ENCODE measurements around the gene ADAMTS6.
"Not testable (repeated sequence)": the region's sequence is repeated elsewhere in the genome, so short reads cannot be mapped to it uniquely, and the experiment has no call there.

The ADAMTS6 gene

GRCh38 chr5:65418661-65419060, 63.1 kb downstream of the ADAMTS6 start:
- H3K9ac ChIP-seq (ENCODE audit: low read depth, low read length): no peak overlapping the region
- H3K27ac ChIP-seq (ENCODE audit: low read depth, low read length): no peak overlapping the region
- peaks cover 27% of the 10 kb centered on the region for H3K9me3 ChIP-seq (ENCODE audit: insufficient read depth, low read depth, low read length)
- H3K4me1 ChIP-seq (ENCODE audit: insufficient read depth, low read length): no peaks in the 10 kb centered on the region
- WGBS: 91% methylated on average over 2 of the region's 2 CpGs
- H3K36me3 ChIP-seq (ENCODE audit: insufficient read depth, low read length): no peaks in the 10 kb centered on the region
- H3K27me3 ChIP-seq (ENCODE audit: insufficient read depth, low read length): no peaks in the 10 kb centered on the region
- H3K4me3 ChIP-seq (ENCODE audit: low read length): no peak overlapping the region

GRCh38 chr5:65413822-65414221, 67.9 kb downstream of the ADAMTS6 start:
- H3K9me3 ChIP-seq (ENCODE audit: insufficient read depth, low read depth, low read length): peaks cover 13% of the 10 kb centered on the region; the same call in 1 of the 2 replicates
- WGBS: 86% methylated on average over 2 of the region's 2 CpGs
- no peaks in the 10 kb centered on the region for H3K4me1 ChIP-seq (ENCODE audit: insufficient read depth, low read length)
- no peak overlapping the region for H3K4me3 ChIP-seq (ENCODE audit: low read length)
- H3K36me3 ChIP-seq (ENCODE audit: insufficient read depth, low read length): no peaks in the 10 kb centered on the region
- H3K27me3 ChIP-seq (ENCODE audit: insufficient read depth, low read length): no peaks in the 10 kb centered on the region
- no peak overlapping the region for H3K27ac ChIP-seq (ENCODE audit: low read depth, low read length)
- H3K9ac ChIP-seq (ENCODE audit: low read depth, low read length): no peak overlapping the region

- 83% methylated on average over 2 of the region's 2 CpGs for WGBS
- Histone ChIP-seq H3K9ac (ENCODE audit: low read depth, low read length) (no peak overlapping the region), H3K36me3 (ENCODE audit: insufficient read depth, low read length) (no peaks in the 10 kb centered on the region), H3K27me3 (ENCODE audit: insufficient read depth, low read length) (no peaks in the 10 kb centered on the region), H3K27ac (ENCODE audit: low read depth, low read length) (no peak overlapping the region), H3K4me3 (ENCODE audit: low read length) (no peak overlapping the region), H3K9me3 (ENCODE audit: insufficient read depth, low read depth, low read length) (peaks cover 9% of the 10 kb centered on the region; the same call in 1 of the 2 replicates), H3K4me1 (ENCODE audit: insufficient read depth, low read length) (no peaks in the 10 kb centered on the region)
These were observed 68.9 kb downstream of the ADAMTS6 start for GRCh38 chr5:65412842-65413241.

- no peaks in the 10 kb centered on the region for H3K36me3 ChIP-seq (ENCODE audit: insufficient read depth, low read length)
- no peak overlapping the region for H3K4me3 ChIP-seq (ENCODE audit: low read length)
- H3K4me1 ChIP-seq (ENCODE audit: insufficient read depth, low read length): no peaks in the 10 kb centered on the region
- WGBS: 88% methylated on average over 2 of the region's 2 CpGs
- no peak overlapping the region for H3K27ac ChIP-seq (ENCODE audit: low read depth, low read length)
- no peaks in the 10 kb centered on the region for H3K9me3 ChIP-seq (ENCODE audit: insufficient read depth, low read depth, low read length)
- no peak overlapping the region for H3K9ac ChIP-seq (ENCODE audit: low read depth, low read length)
- H3K27me3 ChIP-seq (ENCODE audit: insufficient read depth, low read length): no peaks in the 10 kb centered on the region
These were observed 70.4 kb downstream of the ADAMTS6 start for GRCh38 chr5:65411356-65411755.

- H3K4me3 ChIP-seq (ENCODE audit: low read length): no peak overlapping the region
- H3K9me3 ChIP-seq (ENCODE audit: insufficient read depth, low read depth, low read length): no peaks in the 10 kb centered on the region
- WGBS: 93% methylated on average over 2 of the region's 2 CpGs
- H3K9ac ChIP-seq (ENCODE audit: low read depth, low read length): no peak overlapping the region
- H3K36me3 ChIP-seq (ENCODE audit: insufficient read depth, low read length): no peaks in the 10 kb centered on the region
- H3K27me3 ChIP-seq (ENCODE audit: insufficient read depth, low read length): no peaks in the 10 kb centered on the region
- no peak overlapping the region for H3K27ac ChIP-seq (ENCODE audit: low read depth, low read length)
- 0 out of 2 replicates have a peak, but pooled peaks cover 3% of the 10 kb centered on the region for H3K4me1 ChIP-seq (ENCODE audit: insufficient read depth, low read length)
These were observed 86.1 kb downstream of the ADAMTS6 start for GRCh38 chr5:65395526-65396155.

GRCh38 chr5:65394087-65394486, 87.6 kb downstream of the ADAMTS6 start:
- H3K27me3 ChIP-seq (ENCODE audit: insufficient read depth, low read length): no peaks in the 10 kb centered on the region
- no peak overlapping the region for H3K27ac ChIP-seq (ENCODE audit: low read depth, low read length)
- H3K36me3 ChIP-seq (ENCODE audit: insufficient read depth, low read length): no peaks in the 10 kb centered on the region
- no peaks in the 10 kb centered on the region for H3K9me3 ChIP-seq (ENCODE audit: insufficient read depth, low read depth, low read length)
- no peak overlapping the region for H3K9ac ChIP-seq (ENCODE audit: low read depth, low read length)
- H3K4me3 ChIP-seq (ENCODE audit: low read length): no peak overlapping the region
- WGBS: 86% methylated on average over 2 of the region's 2 CpGs
- H3K4me1 ChIP-seq (ENCODE audit: insufficient read depth, low read length): 0 out of 2 replicates have a peak, but pooled peaks cover 3% of the 10 kb centered on the region

DNA sequence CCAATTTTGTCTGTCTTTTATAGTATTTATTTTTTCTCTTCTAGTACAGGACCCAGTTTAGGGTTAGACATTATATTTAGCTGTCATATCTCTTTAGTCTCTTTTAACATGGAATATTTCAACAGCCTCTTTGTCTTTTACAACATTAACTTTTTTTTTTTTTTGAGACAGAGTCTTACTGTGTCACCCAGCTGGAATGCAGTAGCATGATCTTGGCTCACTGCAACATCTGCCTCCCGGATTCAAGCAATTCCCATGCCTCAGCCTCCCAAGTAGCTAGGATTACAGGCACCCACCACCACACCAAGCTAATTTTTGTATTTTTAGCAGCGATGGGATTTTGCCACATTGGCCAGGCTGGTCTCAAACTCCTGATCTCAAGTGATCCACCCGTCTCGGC, 90.1 kb downstream of the ADAMTS6 start:
- no peaks in the 10 kb centered on the region for H3K9me3 ChIP-seq (ENCODE audit: insufficient read depth, low read depth, low read length)
- 0 out of 2 replicates have a peak, but pooled peaks cover 3% of the 10 kb centered on the region for H3K4me1 ChIP-seq (ENCODE audit: insufficient read depth, low read length)
- no peaks in the 10 kb centered on the region for H3K36me3 ChIP-seq (ENCODE audit: insufficient read depth, low read length)
- no peak overlapping the region for H3K4me3 ChIP-seq (ENCODE audit: low read length)
- H3K9ac ChIP-seq (ENCODE audit: low read depth, low read length): no peak overlapping the region
- H3K27me3 ChIP-seq (ENCODE audit: insufficient read depth, low read length): no peaks in the 10 kb centered on the region
- no peak overlapping the region for H3K27ac ChIP-seq (ENCODE audit: low read depth, low read length)
- WGBS: 91% methylated on average over 4 of the region's 4 CpGs

- Histone ChIP-seq H3K9me3 (ENCODE audit: insufficient read depth, low read depth, low read length) (no peaks in the 10 kb centered on the region), H3K27ac (ENCODE audit: low read depth, low read length) (no peak overlapping the region), H3K36me3 (ENCODE audit: insufficient read depth, low read length) (no peaks in the 10 kb centered on the region), H3K4me1 (ENCODE audit: insufficient read depth, low read length) (0 out of 2 replicates have a peak, but pooled peaks cover 3% of the 10 kb centered on the region), H3K4me3 (ENCODE audit: low read length) (no peak overlapping the region), H3K27me3 (ENCODE audit: insufficient read depth, low read length) (no peaks in the 10 kb centered on the region), H3K9ac (ENCODE audit: low read depth, low read length) (no peak overlapping the region)
- 89% methylated on average over 3 of the region's 3 CpGs for WGBS
These were observed 91.5 kb downstream of the ADAMTS6 start for GRCh38 chr5:65390208-65390607.

GRCh38 chr5:65383859-65384258, 97.9 kb downstream of the ADAMTS6 start:
- 93% methylated on average over 7 of the region's 7 CpGs for WGBS
- H3K36me3 ChIP-seq (ENCODE audit: insufficient read depth, low read length): no peaks in the 10 kb centered on the region

GRCh38 chr5:65382582-65382981, 99.1 kb downstream of the ADAMTS6 start:
- Histone ChIP-seq H3K27me3 (ENCODE audit: insufficient read depth, low read length) (no peaks in the 10 kb centered on the region), H3K36me3 (ENCODE audit: insufficient read depth, low read length) (no peaks in the 10 kb centered on the region), H3K27ac (ENCODE audit: low read depth, low read length) (no peak overlapping the region), H3K9ac (ENCODE audit: low read depth, low read length) (no peak overlapping the region), H3K9me3 (ENCODE audit: insufficient read depth, low read depth, low read length) (no peaks in the 10 kb centered on the region), H3K4me1 (ENCODE audit: insufficient read depth, low read length) (no peaks in the 10 kb centered on the region), H3K4me3 (ENCODE audit: low read length) (no peak overlapping the region)
- 78% methylated on average over 1 of the region's 1 CpG for WGBS

More at GRCh38 chr5:65383859-65384258, 97.9 kb downstream of the ADAMTS6 start:
- Histone ChIP-seq H3K27me3 (ENCODE audit: insufficient read depth, low read length) (no peaks in the 10 kb centered on the region), H3K9ac (ENCODE audit: low read depth, low read length) (no peak overlapping the region), H3K4me1 (ENCODE audit: insufficient read depth, low read length) (no peaks in the 10 kb centered on the region), H3K27ac (ENCODE audit: low read depth, low read length) (no peak overlapping the region), H3K4me3 (ENCODE audit: low read length) (no peak overlapping the region), H3K9me3 (ENCODE audit: insufficient read depth, low read depth, low read length) (no peaks in the 10 kb centered on the region)

- H3K27ac ChIP-seq (ENCODE audit: low read depth, low read length); H3K27me3 ChIP-seq (ENCODE audit: insufficient read depth, low read length); H3K9ac ChIP-seq (ENCODE audit: low read depth, low read length); H3K36me3 ChIP-seq (ENCODE audit: insufficient read depth, low read length); H3K4me3 ChIP-seq (ENCODE audit: low read length); H3K9me3 ChIP-seq (ENCODE audit: insufficient read depth, low read depth, low read length); H3K4me1 ChIP-seq (ENCODE audit: insufficient read depth, low read length): not testable (repeated sequence)
- WGBS: 78% methylated on average over 15 of the region's 15 CpGs
These were observed 111.2 kb downstream of the ADAMTS6 start for GRCh38 chr5:65370505-65370904.

DNA sequence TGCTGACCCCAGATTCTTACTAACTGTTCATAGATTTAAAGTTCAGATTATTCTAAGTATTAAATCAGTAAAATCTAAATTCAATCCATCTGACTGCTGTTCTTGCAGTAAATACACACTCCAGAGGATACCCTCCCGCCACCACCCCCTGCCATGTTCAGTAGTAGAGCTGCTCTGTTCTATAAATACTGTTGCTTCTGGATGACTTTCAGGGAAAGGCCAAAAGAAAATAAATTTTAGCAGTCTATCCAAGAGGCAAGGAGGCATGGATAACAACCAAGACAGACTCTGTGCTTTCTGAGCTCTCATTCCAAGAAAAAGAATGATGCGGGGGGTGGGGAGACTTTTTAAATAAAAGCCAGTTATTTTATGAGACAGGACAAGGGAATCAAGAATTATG, 115.1 kb downstream of the ADAMTS6 start:
- WGBS: 96% methylated on average over 2 of the region's 2 CpGs
- no peak overlapping the region for H3K4me3 ChIP-seq (ENCODE audit: low read length)
- H3K27ac ChIP-seq (ENCODE audit: low read depth, low read length): no peak overlapping the region
- H3K9ac ChIP-seq (ENCODE audit: low read depth, low read length): no peak overlapping the region
- no peaks in the 10 kb centered on the region for H3K36me3 ChIP-seq (ENCODE audit: insufficient read depth, low read length)
- no peaks in the 10 kb centered on the region for H3K9me3 ChIP-seq (ENCODE audit: insufficient read depth, low read depth, low read length)
- H3K27me3 ChIP-seq (ENCODE audit: insufficient read depth, low read length): no peaks in the 10 kb centered on the region
- peaks cover 9% of the 10 kb centered on the region for H3K4me1 ChIP-seq (ENCODE audit: insufficient read depth, low read length)

Measured in HUES64 (cell line).